ENCODE measurements around the gene MLLT3. TPM values are rescaled to one million over a fixed set of nuclear protein-coding genes. Genes with fewer than 3 reads are reported as not detected.

The MLLT3 gene
- total and polyA plus RNA-seq, 2 of the 13 experiments (the other 11 are each of a cell fraction or from before 2014, with no cell fraction given) = 12.3 to 12.6 TPM

DNA sequence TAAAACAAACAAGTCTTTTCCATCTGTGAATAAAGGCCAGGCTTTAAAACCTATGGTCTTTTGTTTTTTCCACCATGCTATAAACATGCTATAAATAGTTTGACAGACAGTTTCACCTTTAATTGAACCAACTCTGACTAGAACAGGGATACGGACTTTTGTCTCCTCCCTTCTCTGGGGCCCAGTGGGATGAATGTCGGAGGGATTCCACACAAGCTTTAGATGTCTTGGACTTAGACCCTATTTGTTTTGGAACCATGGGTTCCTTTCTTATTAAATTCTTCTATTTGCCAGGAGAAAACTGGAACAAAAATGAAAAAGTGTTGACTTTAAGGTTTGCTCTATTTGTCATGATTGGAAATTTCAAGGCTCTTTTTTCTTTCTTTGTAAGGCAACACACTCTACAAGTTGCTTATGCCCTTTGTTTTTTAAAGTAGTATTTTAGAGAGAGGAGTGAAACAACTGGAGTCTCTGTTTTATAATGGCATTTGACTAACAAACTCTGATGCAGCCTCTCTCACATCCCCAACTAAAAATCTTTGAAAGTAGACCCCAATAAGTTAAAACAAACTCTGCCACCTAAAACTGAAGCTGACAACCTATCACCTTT is 145.3 kb downstream of the MLLT3 start (continued):
- no peak for TF ChIP-seq ZNF326 (CRISPR knock-in tag; IDR thresholded peaks at IDR 0.05; ENCODE audit: borderline replicate concordance)
- TF ChIP-seq ETV5 (CRISPR knock-in tag; IDR thresholded peaks at IDR 0.05; ENCODE audit: borderline replicate concordance) = no peak
- no peak for TF ChIP-seq ZNF138 (CRISPR knock-in tag; IDR thresholded peaks at IDR 0.05; ENCODE audit: low read depth)
- TF ChIP-seq MYC (CRISPR knock-in tag; IDR thresholded peaks at IDR 0.05; ENCODE audit: borderline replicate concordance) = no peak
- peak; percentile 44; the same call in 1 of the 2 replicates for TF ChIP-seq GATAD2A (CRISPR knock-in tag; IDR thresholded peaks at IDR 0.05)
- TF ChIP-seq EP300 (IDR thresholded peaks at IDR 0.05; ENCODE audit: low read depth in 2 of 2, low read length in 2 of 2) = peak in 1 of 2 experiments; percentile 79; a peak in 2 of 4 replicates
- TF ChIP-seq EP300 (CRISPR knock-in tag; IDR thresholded peaks at IDR 0.05; ENCODE audit: borderline replicate concordance) = no peak
- peak; percentile 57 for TF ChIP-seq TEAD3 (CRISPR knock-in tag; optimal IDR thresholded peaks at IDR 0.05; ENCODE audit: borderline replicate concordance)
- TF ChIP-seq DR1 (CRISPR knock-in tag; IDR thresholded peaks at IDR 0.05) = no peak
- TF ChIP-seq RARA (CRISPR knock-in tag; IDR thresholded peaks at IDR 0.05) = peak; percentile 93
- TF ChIP-seq, protein P1, sequence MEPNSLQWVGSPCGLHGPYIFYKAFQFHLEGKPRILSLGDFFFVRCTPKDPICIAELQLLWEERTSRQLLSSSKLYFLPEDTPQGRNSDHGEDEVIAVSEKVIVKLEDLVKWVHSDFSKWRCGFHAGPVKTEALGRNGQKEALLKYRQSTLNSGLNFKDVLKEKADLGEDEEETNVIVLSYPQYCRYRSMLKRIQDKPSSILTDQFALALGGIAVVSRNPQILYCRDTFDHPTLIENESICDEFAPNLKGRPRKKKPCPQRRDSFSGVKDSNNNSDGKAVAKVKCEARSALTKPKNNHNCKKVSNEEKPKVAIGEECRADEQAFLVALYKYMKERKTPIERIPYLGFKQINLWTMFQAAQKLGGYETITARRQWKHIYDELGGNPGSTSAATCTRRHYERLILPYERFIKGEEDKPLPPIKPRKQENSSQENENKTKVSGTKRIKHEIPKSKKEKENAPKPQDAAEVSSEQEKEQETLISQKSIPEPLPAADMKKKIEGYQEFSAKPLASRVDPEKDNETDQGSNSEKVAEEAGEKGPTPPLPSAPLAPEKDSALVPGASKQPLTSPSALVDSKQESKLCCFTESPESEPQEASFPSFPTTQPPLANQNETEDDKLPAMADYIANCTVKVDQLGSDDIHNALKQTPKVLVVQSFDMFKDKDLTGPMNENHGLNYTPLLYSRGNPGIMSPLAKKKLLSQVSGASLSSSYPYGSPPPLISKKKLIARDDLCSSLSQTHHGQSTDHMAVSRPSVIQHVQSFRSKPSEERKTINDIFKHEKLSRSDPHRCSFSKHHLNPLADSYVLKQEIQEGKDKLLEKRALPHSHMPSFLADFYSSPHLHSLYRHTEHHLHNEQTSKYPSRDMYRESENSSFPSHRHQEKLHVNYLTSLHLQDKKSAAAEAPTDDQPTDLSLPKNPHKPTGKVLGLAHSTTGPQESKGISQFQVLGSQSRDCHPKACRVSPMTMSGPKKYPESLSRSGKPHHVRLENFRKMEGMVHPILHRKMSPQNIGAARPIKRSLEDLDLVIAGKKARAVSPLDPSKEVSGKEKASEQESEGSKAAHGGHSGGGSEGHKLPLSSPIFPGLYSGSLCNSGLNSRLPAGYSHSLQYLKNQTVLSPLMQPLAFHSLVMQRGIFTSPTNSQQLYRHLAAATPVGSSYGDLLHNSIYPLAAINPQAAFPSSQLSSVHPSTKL (CRISPR knock-in tag; IDR thresholded peaks at IDR 0.05) = peak; percentile 76
- TF ChIP-seq RELA (CRISPR knock-in tag; IDR thresholded peaks at IDR 0.05) = no peak
- TF ChIP-seq GLI4 (CRISPR knock-in tag; IDR thresholded peaks at IDR 0.05; ENCODE audit: borderline replicate concordance) = no peak
- TF ChIP-seq, protein P2, sequence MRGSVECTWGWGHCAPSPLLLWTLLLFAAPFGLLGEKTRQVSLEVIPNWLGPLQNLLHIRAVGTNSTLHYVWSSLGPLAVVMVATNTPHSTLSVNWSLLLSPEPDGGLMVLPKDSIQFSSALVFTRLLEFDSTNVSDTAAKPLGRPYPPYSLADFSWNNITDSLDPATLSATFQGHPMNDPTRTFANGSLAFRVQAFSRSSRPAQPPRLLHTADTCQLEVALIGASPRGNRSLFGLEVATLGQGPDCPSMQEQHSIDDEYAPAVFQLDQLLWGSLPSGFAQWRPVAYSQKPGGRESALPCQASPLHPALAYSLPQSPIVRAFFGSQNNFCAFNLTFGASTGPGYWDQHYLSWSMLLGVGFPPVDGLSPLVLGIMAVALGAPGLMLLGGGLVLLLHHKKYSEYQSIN (CRISPR knock-in tag; IDR thresholded peaks at IDR 0.05; ENCODE audit: borderline replicate concordance) = no peak
- no peak for TF ChIP-seq ZFP1 (CRISPR knock-in tag; IDR thresholded peaks at IDR 0.05)
- no peak for TF ChIP-seq ZZZ3 (CRISPR knock-in tag; IDR thresholded peaks at IDR 0.05; ENCODE audit: borderline replicate concordance)
- no peak for TF ChIP-seq FOXA1 (IDR thresholded peaks at IDR 0.05)
- 0 out of 2 replicates have a peak, but pooled peaks have one; percentile 4 for TF ChIP-seq FOXA1 (CRISPR knock-in tag; IDR thresholded peaks at IDR 0.05)
- TF ChIP-seq NCOA2 (CRISPR knock-in tag; IDR thresholded peaks at IDR 0.05) = peak; percentile 66
- no peak for TF ChIP-seq KAT7 (CRISPR knock-in tag; IDR thresholded peaks at IDR 0.05; ENCODE audit: borderline replicate concordance)
- TF ChIP-seq, protein P3, sequence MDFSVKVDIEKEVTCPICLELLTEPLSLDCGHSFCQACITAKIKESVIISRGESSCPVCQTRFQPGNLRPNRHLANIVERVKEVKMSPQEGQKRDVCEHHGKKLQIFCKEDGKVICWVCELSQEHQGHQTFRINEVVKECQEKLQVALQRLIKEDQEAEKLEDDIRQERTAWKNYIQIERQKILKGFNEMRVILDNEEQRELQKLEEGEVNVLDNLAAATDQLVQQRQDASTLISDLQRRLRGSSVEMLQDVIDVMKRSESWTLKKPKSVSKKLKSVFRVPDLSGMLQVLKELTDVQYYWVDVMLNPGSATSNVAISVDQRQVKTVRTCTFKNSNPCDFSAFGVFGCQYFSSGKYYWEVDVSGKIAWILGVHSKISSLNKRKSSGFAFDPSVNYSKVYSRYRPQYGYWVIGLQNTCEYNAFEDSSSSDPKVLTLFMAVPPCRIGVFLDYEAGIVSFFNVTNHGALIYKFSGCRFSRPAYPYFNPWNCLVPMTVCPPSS (IDR thresholded peaks at IDR 0.05) = no peak
- TF ChIP-seq HNF4G (IDR thresholded peaks at IDR 0.05; ENCODE audit: borderline replicate concordance, low read depth, low read length) = peak; percentile 61
- TF ChIP-seq HNF4G (CRISPR knock-in tag; IDR thresholded peaks at IDR 0.05; ENCODE audit: borderline replicate concordance, low read depth) = no peak

Measured in HepG2 (cell line).